Stimulated activated CD4-positive, alpha-beta T cell treated with anti-CD3 and anti-CD28 coated beads, Interleukin-4, amount 100 ng/mL, for 48 hours (primary cell): ENCODE results near the gene SLC25A25.
"Not testable (repeated sequence)": the region's sequence is repeated elsewhere in the genome, so short reads cannot be mapped to it uniquely, and the experiment has no call there.

Source experiments
- DNase-seq, 2 donors: peaks; one replicate each; pipeline ENCODE4 v3.0.0-alpha.2; 2020; ENCODE audit warnings: low read depth in 2 of 2

SLC25A25 gene

DNA sequence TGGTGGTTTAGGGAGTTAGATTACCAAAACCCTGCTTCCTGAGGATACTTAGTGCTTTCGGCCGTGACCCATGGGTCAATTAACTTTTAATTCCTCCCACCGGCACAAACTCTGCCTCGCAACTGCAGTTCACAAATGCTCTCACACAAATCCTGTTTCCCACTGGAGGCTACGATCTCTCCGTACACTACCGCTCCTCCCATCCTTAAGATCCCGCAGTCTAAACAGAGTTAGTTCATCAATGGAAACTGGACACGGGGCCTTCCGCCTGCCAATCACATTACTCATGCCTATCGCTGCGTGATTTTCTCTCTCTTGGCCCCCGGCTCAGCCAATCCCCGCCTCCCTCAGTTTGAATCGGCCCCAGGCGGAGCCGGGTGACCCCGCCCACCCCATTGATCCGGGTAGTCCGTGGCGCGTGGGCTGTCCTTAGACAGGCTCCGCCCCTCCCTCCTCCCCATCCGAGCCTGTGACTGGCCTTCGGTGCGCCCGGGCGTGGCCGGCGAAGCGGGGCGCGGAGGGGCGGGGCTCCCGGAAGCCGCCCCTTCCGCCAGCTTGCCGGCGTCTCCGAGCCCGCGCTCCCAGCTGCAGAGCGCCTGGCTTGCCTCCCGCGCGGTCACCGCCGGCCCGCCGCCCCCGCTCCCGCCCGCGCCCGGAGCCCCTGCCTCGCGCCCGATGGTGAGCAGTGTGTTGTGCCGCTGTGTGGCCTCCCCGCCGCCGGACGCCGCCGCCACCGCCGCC is at the start of gene SLC25A25:
TSS of gene SLC25A25 (plus strand) at position 588 of the 741 bp plus-strand sequence. CDS start at position 676, 88 bp downstream.
- DNase-seq: peak; percentile 100

GRCh38 chr9:128020692-128021091 is 47.3 kb upstream of the SLC25A25 start:
- DNase-seq: no peak

DNA sequence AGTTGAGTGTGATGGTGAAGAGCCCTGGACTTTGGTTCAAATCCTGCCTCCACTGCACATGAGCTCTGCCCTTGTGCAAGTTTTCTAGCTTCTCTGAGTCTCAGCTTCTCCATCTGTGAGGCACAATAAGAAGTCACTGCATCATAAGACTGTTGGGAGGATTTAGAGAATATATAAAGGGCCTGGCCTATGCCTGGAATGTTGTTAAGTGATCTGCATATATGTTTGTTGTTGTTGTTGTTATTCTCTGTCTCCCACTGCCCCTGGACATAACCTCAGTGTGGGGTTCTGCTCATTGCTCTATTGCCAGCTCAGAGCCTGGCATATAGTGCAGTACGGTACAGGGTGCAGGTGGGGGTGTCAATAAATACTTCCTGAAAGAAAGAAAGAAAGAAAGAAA is 46.9 kb upstream of the SLC25A25 start:
- no peak for DNase-seq

GRCh38 chr9:128022886-128023285 is 45.1 kb upstream of the SLC25A25 start:
- no peak for DNase-seq

DNA sequence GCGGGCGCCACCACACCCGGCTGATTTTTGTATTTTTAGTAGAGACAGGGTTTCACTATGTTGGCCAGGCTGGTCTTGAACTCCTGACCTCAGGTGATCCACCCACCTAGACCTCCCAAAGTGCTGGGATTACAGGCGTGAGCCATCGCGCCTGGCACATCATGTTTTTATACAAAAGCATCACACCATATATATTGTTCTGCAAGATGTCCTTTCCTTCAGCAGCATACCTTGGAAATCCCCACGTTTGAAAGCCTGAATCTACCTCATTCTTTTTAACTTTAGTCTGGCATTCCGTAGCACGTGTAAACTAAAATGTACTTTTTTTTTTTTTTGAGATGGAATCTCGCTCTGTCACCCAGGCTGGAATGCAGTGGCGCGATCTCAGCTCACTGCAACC is 44.4 kb upstream of the SLC25A25 start:
- not testable (repeated sequence) for DNase-seq

DNA sequence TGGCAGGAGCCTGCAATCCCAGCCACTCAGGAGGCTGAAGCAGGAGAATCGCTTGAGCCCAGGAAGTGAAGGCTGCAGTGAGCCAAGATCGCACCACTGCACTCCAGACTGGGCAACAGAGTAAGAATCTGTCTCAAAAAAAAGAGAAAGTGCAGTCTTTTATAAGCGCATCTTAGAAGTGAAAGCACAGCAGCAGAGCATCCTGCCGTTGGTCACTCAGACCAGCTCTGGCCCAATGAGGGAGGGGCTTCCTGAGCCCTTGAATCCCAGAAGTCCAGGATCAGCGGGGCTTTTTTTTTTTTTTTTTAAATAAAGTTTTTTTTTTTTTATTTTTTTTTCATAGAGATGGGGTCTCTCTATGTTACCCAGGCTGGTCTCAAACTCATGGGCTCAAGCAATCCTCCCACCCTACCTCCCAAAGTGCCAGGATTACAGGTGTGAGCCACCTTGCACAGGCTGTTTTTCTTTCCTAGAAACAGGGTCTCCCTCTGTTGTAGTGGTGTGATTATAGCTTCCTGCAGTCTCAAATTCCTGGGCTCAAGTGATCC is 43.2 kb upstream of the SLC25A25 start:
- DNase-seq: no peak

DNA sequence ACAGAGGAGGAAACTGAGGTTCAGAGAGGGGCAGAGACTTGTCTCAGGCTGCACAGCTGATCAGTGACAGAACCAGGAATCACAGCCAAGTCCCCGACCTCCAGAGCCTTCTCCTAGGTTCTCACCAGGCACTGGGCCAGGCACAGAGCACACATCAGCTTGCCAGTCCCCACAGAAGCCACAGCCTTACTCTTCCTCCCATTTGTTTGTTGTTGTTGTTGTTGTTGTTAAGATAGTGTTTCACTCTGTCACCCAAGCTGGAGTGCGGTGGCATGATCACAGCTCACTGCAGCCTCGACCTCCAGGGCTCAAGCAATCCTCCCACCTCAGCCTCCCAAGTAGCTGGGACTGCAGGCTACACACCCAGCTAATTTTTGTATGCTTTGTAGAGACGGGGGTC is 42.3 kb upstream of the SLC25A25 start:
- no peak for DNase-seq

DNA sequence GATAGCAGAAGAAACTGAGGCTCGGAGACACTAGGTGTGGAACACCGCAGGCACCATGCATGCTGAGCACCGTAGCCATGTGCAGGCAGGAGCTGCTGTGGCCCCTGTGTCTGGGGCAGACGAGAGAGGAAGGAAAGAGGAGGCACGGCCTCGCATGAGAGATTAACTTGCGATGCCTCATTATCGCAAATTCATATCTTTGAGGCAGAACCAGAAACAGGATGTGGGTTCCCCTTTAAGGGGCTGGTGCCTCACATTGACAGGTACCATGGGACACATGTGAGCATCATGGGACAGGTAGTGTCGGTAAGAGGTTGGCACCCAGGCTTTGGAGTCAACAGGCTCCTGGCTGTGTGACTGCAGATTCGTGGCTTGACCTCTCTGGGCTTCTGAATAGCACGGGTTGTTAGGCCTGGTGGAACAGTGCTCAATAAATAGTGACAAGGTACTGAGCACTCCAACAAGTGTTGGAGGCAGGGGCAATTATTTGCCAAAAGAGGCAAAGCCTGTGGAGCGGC is 41.7 kb upstream of the SLC25A25 start:
- peak; percentile 40 to 53 for DNase-seq

- no peak for DNase-seq
Measured at GRCh38 chr9:128026773-128027541, 41.1 kb upstream of the SLC25A25 start.

DNA sequence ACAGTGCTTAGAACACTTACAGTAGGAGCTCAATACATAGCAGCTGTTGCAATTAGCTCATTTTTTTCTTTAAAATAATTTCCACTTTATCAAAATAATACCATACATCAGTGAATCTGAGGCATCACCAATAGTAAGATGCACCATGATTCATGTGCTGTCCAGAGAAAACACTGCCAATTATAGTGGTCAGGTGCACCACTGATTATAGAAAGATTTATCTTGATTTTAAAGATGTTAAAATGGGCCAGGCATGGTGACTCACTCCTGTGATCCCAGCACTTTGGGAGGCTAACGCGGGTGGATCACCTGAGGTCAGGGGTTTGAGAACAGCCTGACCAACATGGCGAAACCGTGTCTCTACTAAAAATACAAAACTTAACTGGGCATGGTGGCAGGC is 40.3 kb upstream of the SLC25A25 start:
- no peak for DNase-seq

DNA sequence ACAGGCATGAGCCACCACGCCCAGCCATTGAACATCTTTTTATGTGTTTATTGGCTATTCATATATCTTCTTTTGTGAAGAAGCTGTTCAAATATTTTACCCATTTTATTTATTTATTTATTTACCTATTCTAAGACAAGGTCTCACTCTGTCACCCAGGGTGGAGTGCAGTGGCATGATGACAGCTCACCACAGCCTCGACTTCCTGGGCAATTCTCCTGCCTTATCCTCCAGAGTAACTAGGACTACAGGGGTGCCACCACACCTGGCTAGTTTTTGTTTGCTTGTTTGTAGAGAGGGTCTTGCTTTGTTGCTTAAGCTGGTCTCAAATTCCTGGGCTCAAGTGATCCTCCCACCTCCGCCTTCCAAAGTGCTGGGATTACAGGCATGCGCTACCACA is 34.4 kb upstream of the SLC25A25 start:
- DNase-seq: no peak

- DNase-seq: peak in 1 of 2 donors; percentile 53
Measured at GRCh38 chr9:128034821-128035652, 33.0 kb upstream of the SLC25A25 start.

DNA sequence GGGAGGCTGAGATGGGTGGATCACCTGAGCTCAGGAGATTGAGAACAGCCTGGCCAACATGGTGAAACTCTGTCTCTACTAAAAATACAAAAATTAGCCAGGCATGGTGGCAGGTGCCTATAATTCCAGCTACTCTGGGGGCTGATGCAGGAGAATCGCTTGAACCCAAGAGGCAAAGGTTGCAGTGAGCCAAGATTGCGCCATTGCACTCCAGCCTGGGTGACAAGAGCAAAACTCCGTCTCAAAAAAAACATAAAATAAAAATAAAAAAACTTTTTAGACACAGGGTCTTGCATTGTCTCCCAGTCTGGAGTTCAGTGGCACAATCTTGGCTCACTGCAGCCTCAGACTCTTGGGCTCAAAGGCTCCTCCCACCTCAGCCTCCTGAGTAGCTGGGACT is 31.5 kb upstream of the SLC25A25 start:
- DNase-seq: not testable (repeated sequence)

DNA sequence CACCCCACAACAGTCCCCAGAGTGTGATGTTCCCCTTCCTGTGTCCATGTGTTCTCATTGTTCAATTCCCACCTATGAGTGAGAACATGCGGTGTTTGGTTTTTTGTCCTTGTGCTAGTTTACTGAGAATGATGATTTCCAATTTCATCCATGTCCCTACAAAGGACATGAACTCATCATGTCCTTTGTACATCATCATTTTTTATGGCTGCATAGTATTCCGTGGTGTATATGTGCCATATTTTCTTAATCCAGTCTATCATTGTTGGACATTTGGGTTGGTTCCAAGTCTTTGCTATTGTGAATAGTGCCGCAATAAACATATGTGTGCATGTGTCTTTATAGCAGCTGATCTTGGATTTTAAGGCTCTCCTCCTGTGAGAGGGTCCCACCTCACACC is 27.2 kb upstream of the SLC25A25 start:
- not testable (repeated sequence) for DNase-seq

GRCh38 chr9:128042043-128042442 is 26.0 kb upstream of the SLC25A25 start:
- no peak for DNase-seq

- DNase-seq: no peak
Measured at GRCh38 chr9:128043467-128043868, 24.6 kb upstream of the SLC25A25 start.

GRCh38 chr9:128045409-128045808 is 22.6 kb upstream of the SLC25A25 start:
- DNase-seq: not testable (repeated sequence)

- DNase-seq: no peak
Measured at GRCh38 chr9:128045831-128046230, 22.2 kb upstream of the SLC25A25 start.

- no peak for DNase-seq
Measured at GRCh38 chr9:128047231-128047630, 20.8 kb upstream of the SLC25A25 start.

DNA sequence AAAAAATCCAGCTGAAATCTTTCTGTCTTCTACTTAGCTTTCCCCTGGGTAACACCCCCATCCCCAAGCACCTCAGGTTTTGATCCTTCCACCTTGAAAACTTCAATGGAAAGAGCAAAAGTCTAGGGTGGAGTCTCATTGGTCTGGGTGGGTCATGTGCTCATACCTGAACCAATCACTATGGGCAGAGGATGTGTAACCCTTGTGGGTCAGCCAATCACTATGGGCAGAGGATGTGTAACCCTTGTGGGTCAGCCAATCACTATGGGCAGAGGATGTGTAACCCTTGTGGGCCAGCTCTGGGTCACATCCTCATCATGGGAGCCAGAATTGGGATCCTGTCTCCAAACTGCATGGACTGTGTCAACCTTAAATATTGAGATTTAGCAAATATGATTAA is 19.4 kb upstream of the SLC25A25 start:
- no peak for DNase-seq

- no peak for DNase-seq
Measured at GRCh38 chr9:128049843-128050242, 18.2 kb upstream of the SLC25A25 start.
